Measurements from ENCODE around the gene CPLX3.

Gene CPLX3, protein sequence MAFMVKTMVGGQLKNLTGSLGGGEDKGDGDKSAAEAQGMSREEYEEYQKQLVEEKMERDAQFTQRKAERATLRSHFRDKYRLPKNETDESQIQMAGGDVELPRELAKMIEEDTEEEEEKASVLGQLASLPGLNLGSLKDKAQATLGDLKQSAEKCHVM

DNA sequence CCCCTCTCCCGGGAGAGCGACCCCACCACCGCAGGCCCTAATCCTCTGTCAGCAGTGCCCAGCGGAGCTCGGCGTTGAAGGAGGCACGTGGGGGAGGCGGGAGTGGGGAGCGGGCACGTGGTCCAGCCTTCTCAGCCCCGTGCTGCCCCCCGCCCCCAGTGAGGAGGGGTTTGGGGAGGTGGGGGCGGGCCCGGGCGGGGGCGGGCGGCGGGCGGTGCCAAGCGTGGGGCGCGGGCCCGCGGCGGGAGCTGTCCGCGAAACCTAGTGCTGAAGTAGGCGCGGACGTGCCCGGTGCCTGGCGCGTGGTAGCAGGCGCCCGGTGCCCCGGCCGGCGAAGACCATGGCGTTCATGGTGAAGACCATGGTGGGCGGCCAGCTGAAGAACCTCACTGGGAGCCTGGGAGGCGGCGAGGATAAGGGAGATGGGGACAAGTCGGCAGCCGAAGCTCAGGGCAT lies at the start of gene CPLX3:
TSS of gene CPLX3 (plus strand) at position 264 of the 456 bp plus-strand sequence. CDS start at position 341, 77 bp downstream.
- intact Hi-C loops (cut with micrococcal nuclease) = no loop called here
- H3K9me3 Mint-ChIP-seq = no peaks in the 10 kb centered on the region
- peaks cover 56% of the 10 kb centered on the region for H3K27me3 Mint-ChIP-seq
- peaks cover 5% of the 10 kb centered on the region for H3K4me1 Mint-ChIP-seq (ENCODE audit: low read depth)
- H3K27ac Mint-ChIP-seq = no peak within 1 kb of the TSS
- no peaks in the 10 kb centered on the region for H3K36me3 Mint-ChIP-seq (ENCODE audit: low read depth)
- peak within 1 kb of the TSS; percentile 44 for H3K4me3 Mint-ChIP-seq

DNA sequence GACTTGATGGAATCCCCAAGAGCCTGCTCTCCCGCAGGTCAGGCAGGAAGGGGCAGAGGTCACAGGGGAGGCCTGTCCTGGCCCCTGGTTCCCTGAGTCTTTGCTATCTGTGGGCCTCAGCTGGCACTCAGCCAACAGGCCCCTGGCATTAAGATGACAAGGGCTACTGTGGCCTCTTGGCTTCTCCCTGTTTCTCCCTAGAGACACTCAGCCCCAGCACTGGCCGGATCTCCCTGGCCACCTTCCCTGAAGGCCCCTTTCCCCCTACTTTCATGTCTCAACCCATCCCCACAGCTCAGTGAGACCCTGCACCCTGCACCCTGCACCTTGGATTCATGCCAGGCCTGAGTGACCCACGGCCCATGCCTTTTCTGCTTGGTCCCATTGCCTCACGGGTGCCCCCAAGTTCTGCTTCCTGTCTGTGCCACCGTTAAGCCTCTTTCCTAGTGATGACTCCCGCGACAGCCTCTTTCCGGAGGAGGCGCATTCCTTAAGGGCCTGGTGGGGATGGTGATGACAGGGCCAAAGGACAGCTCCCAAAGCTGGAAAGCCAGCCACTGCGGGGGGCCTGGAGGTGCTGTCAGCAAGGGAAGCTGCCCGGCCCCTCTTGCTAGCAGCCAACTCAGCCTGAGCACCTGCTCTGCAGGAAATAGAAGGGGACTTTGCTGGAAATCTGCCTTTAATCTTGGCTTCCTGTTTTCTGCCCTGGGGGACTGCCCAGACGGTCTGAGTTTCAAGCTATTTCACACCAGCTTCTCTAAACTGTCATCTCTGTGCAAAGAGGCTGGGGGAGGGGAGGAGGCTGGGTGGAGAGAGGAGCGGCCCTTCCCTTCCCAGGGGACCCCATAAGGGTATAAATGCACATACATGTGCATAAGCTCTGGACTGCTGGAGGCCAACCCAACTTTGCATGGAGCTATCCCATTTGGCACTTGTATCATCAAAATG lies 49.3 kb upstream of the CPLX3 start:
- H3K9me3 Mint-ChIP-seq = no peaks in the 10 kb centered on the region

DNA sequence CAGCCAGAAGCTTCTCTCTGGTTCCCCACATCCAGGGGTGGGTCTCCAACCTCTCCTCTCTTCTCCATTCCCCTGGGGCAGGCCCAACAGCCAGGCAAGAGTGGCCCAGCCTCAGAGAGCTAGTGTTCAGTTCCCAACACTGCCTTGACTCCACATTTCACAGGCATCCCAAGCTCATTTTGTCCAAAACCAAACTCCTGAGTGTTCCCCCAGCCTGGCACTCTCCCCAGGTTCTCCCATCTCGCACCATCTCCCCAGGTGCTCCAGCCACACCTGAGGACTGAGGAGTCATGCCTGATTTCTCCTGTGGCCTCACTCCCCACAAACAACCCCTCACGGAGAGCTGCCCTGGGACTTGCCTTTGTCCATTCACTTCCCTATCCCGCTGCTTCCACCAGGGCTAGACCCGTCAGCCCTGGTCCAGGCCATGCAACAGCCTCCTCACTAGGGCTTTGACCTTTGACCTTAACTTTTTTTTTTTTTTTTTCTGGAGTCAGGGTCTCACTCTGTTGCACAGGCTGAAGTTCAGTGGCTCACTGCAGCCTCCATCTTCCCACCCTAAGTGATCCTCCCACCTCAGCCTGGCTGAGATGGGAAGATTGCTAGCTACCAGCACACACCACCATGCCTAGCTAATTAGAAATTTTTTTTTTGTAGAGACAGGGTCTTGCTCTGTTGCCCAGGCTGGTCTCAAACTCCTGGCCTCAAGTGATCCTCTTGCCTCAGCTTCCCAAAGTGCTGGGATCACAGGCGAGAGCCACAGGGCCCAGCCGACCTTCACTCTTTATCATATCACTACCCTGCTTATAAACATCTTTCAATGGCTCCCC lies 48.4 kb upstream of the CPLX3 start:
- H3K27ac Mint-ChIP-seq = peak overlapping the region; percentile 93
- H3K4me1 Mint-ChIP-seq (ENCODE audit: low read depth) = peaks cover 78% of the 10 kb centered on the region
- intact Hi-C loops (cut with micrococcal nuclease) = loop anchor here (5.0 kb wide), 1 partner anchor 159 kb away; the partner anchor contains the start of gene COX5A
- peaks cover 7% of the 10 kb centered on the region for H3K36me3 Mint-ChIP-seq (ENCODE audit: low read depth)
- peak overlapping the region; percentile 32 for H3K4me3 Mint-ChIP-seq
- H3K9me3 Mint-ChIP-seq = no peaks in the 10 kb centered on the region
- H3K27me3 Mint-ChIP-seq = no peaks in the 10 kb centered on the region

More for the DNA sequence above, 49.3 kb upstream of the CPLX3 start:
- intact Hi-C loops (cut with micrococcal nuclease) = loop anchor here (5.0 kb wide), 1 partner anchor 160 kb away; the partner anchor contains the start of gene COX5A
- no peaks in the 10 kb centered on the region for H3K36me3 Mint-ChIP-seq (ENCODE audit: low read depth)
- H3K4me3 Mint-ChIP-seq = peak overlapping the region; percentile 67
- peaks cover 79% of the 10 kb centered on the region for H3K4me1 Mint-ChIP-seq (ENCODE audit: low read depth)
- peak overlapping the region; percentile 93 for H3K27ac Mint-ChIP-seq
- H3K27me3 Mint-ChIP-seq = no peaks in the 10 kb centered on the region

DNA sequence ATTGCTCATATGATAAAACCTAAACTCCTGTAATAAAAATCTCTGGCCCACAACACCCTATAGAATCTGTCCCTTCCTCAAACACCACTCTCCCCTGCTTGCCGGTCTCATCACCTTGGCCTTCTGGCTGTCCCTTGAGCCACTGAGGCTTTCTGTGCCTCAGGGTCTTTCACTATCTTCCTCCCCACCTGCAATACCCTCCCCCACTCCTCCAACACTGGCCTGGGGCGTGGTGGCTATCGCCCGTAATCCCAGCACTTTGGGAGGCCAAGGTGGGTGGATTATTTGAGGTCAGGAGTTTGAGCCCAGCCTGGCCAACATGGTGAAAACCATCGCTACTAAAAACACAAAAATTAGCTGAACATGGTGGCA lies 47.8 kb upstream of the CPLX3 start:
- Mint-ChIP-seq H3K9me3 (no peaks in the 10 kb centered on the region), H3K36me3 (ENCODE audit: low read depth) (peaks cover 13% of the 10 kb centered on the region), H3K4me3 (no peak overlapping the region), H3K4me1 (ENCODE audit: low read depth) (peaks cover 78% of the 10 kb centered on the region), H3K27ac (peak overlapping the region; percentile 93), H3K27me3 (no peaks in the 10 kb centered on the region)
- intact Hi-C loops (cut with micrococcal nuclease) = loop anchor here (5.0 kb wide), 1 partner anchor 159 kb away; the partner anchor contains the start of gene COX5A

DNA sequence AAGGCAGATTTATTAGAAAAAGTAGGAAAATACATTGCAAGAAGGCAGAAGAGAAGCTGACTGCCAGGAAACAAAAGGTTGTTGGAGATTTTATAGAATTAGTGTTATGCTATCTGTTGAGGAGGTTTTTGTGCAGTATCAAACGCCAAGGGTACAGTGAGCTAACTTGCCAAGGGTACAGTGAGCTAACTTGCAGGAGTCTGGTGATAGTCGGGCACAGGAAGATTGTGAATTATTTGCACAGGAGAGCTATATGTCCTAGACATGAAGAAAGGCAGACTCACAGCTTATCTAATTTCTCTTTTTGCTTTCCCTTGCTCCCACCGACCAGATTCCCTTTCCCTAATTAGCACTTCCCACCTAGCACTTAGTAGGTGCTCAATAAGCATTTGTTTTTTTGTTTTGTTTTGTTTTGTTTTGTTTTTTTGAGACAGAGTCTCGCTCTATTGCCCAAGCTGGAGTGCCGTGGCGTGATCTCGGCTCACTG lies 47.2 kb upstream of the CPLX3 start:
- H3K27ac Mint-ChIP-seq = peak overlapping the region; percentile 93
- H3K4me3 Mint-ChIP-seq = no peak overlapping the region
- H3K9me3 Mint-ChIP-seq = no peaks in the 10 kb centered on the region
- intact Hi-C loops (cut with micrococcal nuclease) = loop anchor here (5.0 kb wide), 1 partner anchor 158 kb away; the partner anchor contains the start of gene COX5A
- no peaks in the 10 kb centered on the region for H3K27me3 Mint-ChIP-seq
- peaks cover 19% of the 10 kb centered on the region for H3K36me3 Mint-ChIP-seq (ENCODE audit: low read depth)
- H3K4me1 Mint-ChIP-seq (ENCODE audit: low read depth) = peaks cover 78% of the 10 kb centered on the region

DNA sequence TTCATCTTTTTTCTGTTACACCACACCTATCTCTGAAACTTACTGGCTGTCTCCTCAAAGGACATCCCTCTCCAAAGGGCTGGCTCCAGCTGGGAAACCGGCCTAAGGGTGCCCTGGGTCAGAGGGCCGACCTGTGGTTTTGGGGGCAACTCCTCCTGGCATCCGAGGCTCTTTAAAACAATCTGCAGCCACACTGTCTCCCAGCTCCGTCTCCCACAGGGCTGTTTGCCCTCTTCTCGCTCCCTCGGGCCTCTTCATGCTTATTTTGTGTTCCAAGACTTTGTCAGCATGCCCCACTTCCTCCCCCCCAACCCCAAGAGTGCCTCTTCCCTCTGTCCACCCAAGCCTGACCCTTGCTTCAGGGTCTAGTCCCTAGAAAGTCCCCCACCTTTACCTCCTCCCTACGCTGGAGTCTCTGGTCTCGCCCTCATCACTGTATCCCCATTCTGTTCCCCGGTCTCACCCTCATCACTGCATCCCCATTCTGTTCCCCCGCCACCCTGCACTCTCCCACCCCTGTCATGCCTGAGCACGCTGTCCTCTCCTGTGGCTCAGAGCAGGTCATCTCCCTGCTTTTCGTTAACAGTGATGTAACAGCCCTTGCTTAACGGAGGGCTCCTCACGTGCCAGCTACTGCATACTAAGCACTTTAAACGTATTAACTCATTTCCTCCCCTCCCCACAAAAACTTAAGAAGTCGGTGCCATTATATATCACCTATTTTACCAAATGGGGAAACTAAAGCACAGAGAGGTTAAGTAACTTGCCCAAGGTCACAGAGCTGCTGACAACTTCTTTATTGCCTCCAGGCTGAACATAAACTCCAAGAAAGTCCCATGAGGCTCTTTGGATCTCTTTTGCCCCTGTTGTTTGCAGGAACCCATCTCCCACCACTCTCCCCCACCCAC lies 45.6 kb upstream of the CPLX3 start:
- H3K36me3 Mint-ChIP-seq (ENCODE audit: low read depth) = peaks cover 35% of the 10 kb centered on the region
- intact Hi-C loops (cut with micrococcal nuclease) = no loop called here
- no peaks in the 10 kb centered on the region for H3K27me3 Mint-ChIP-seq
- H3K4me1 Mint-ChIP-seq (ENCODE audit: low read depth) = peaks cover 83% of the 10 kb centered on the region
- H3K9me3 Mint-ChIP-seq = no peaks in the 10 kb centered on the region
- peak overlapping the region; percentile 77 for H3K4me3 Mint-ChIP-seq
- H3K27ac Mint-ChIP-seq = peak overlapping the region; percentile 93

DNA sequence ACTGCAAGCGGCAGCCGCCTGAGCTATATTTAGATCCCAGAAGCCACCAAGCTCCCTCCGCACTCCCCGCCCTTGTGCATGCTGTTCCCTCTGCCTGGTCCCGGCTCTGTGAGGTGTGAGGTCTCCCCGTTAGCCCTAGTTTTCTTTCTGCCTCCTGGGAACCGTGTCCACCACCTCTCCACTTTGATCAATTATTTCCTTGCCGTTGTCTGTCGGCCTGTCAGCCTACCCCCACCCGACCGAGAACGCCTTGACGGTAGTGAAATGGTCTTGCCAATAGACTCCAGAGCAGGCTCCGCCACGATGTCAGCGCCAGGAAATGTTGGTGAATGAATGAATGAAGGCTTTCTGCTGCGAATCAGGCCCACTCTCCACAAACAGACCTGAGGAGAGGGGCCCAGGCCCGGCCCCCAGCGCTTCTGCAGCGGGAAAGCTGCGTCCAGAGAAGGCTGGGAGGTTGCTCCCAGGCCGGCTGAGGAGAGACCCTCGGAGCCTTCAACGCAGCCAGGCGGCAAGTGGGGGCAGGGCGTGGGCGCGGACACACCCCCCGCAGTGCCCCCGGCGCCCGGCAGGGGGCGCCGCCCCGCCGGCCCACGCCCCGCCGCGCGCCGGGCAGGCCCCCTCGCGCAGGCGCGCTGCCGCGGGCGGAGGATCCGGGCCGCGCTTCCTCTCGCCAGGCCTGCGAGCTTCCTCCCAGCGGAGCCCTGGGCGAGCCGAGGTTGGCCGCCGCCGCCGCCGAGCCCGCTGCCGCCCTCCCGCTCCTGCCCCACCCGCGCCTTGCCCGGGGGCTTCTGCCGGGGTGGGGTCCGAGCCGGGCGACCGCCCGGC lies 44.8 kb upstream of the CPLX3 start, which contains the start of gene CSK:
TSS of gene CSK (plus strand) at position 650 of the 828 bp plus-strand sequence. CDS start 16,218 bp downstream, outside the sequence.
- Mint-ChIP-seq H3K9me3 (no peaks in the 10 kb centered on the region), H3K4me1 (ENCODE audit: low read depth) (peaks cover 84% of the 10 kb centered on the region), H3K27ac (peak within 1 kb of the TSS; percentile 93), H3K4me3 (peak within 1 kb of the TSS; percentile 97), H3K36me3 (ENCODE audit: low read depth) (peaks cover 39% of the 10 kb centered on the region), H3K27me3 (no peaks in the 10 kb centered on the region)
- intact Hi-C loops (cut with micrococcal nuclease) = no loop called here

DNA sequence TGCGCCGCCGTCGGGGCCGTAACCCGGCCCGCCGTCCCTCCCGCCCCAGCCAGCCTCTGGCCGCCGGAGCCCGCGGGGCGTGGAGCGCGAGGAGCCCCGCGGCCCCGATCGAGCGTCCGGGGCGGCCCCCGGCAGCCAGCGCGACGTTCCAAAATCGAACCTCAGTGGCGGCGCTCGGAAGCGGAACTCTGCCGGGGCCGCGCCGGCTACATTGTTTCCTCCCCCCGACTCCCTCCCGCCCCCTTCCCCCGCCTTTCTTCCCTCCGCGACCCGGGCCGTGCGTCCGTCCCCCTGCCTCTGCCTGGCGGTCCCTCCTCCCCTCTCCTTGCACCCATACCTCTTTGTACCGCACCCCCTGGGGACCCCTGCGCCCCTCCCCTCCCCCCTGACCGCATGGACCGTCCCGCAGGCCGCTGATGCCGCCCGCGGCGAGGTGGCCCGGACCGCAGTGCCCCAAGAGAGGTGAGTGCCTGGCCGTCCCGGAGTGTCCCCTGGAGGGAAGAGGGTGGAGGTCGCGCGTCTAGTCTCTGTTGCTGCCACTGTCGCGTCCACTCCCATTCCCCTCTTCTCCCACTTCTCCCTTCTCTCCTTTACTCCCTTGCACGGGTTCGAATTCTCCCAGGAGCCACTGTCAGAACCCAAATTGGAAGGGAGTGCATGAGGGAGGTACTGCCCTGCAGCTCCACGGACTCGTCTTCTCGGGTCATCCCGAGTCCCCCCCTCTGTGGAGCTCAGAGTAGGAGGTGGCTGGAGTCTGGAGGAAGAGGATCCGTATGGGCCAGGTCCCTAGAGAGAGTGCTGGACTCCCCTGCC lies 44.0 kb upstream of the CPLX3 start:
- intact Hi-C loops (cut with micrococcal nuclease) = no loop called here
- H3K4me3 Mint-ChIP-seq = peak overlapping the region; percentile 97
- no peaks in the 10 kb centered on the region for H3K27me3 Mint-ChIP-seq
- no peaks in the 10 kb centered on the region for H3K9me3 Mint-ChIP-seq
- peaks cover 39% of the 10 kb centered on the region for H3K36me3 Mint-ChIP-seq (ENCODE audit: low read depth)
- H3K27ac Mint-ChIP-seq = peak overlapping the region; percentile 93
- H3K4me1 Mint-ChIP-seq (ENCODE audit: low read depth) = peaks cover 83% of the 10 kb centered on the region

DNA sequence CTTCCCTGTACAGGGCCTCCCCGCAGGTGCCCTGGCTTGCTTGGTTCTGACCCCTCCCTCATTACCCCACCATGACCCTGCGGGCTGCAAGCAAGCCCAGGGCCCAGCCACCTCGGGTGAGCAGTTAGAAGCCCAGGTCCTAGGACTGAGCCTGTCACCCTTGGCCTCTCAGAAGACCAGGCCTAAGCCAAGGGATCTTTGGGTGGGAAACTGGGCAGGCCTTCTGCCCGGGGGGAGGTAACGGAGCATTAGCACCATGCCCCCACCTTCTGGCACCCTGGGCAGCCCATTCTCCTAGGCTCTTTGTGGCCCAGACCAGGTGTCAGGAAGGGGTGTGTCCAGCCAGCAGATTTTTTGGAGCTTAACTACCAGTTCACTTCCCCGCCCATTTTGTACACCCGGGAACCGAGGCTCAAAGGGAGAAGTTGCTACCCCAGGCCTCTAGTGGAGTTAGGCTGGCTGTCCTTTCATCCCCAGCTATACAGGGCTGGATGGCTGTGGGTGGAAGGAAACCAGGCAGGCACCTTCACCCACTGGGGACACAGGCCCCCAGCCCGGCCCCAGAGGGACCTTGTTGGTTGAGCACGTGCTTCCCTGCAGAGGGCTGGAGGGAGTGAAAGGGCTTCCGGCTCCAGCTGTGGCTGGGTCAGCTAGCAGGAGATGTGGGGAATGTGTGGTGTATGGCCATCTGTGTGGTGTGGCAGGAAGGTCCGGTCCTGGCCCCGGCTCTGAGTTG lies 43.2 kb upstream of the CPLX3 start:
- intact Hi-C loops (cut with micrococcal nuclease) = no loop called here
- peak overlapping the region; percentile 97 for H3K4me3 Mint-ChIP-seq
- H3K27ac Mint-ChIP-seq = peak overlapping the region; percentile 93
- H3K36me3 Mint-ChIP-seq (ENCODE audit: low read depth) = peaks cover 39% of the 10 kb centered on the region
- H3K27me3 Mint-ChIP-seq = no peaks in the 10 kb centered on the region
- H3K9me3 Mint-ChIP-seq = no peaks in the 10 kb centered on the region
- H3K4me1 Mint-ChIP-seq (ENCODE audit: low read depth) = peaks cover 83% of the 10 kb centered on the region

DNA sequence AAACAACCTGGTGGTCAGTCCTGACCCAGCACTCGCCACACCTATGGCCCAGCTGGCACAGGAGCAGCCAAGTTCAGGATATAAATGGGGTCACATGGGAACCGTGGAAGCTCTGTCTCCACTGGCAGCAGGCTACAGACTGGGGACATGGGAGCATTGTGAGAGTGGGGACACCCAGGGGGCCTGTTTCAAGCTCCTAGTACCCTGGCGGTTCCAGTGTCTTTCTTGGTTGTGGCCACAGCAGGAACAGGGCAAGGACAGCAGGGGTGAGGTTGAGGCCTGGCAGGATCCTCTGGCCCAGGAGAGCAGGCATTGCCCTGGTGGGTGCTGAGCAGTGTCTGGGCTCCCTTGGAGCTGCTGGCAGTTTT lies 42.6 kb upstream of the CPLX3 start:
- Mint-ChIP-seq H3K27me3 (no peaks in the 10 kb centered on the region), H3K9me3 (no peaks in the 10 kb centered on the region)

More for the DNA sequence above, 42.6 kb upstream of the CPLX3 start:
- H3K27ac Mint-ChIP-seq = peak overlapping the region; percentile 93
- peaks cover 39% of the 10 kb centered on the region for H3K36me3 Mint-ChIP-seq (ENCODE audit: low read depth)
- peak overlapping the region; percentile 97 for H3K4me3 Mint-ChIP-seq
- intact Hi-C loops (cut with micrococcal nuclease) = no loop called here
- H3K4me1 Mint-ChIP-seq (ENCODE audit: low read depth) = peaks cover 83% of the 10 kb centered on the region

All from dendritic cell treated with granulocyte-macrophage colony-stimulating factor and Interleukin-4, amounts not matched to agents 40 ng/mL and 50 ng/mL, for 4 days (primary cell).